Astrocyte (in vitro differentiated cells and primary cell): ENCODE data around the gene ACADL. TPM values are rescaled to one million over a fixed set of nuclear protein-coding genes. Genes with fewer than 3 reads are reported as not detected.

Source experiments
- DNase-seq: peaks from one replicate; pipeline ENCODE4 v3.0.0-alpha.2; 2010; ENCODE audit warnings: low read depth
- FAIRE-seq: peaks from 2 replicates; lab custom pipeline; 2011; peaks lifted over from hg19 to GRCh38; lab: Jason Lieb, UNC
- H2AFZ ChIP-seq: 2 replicates; pipeline ENCODE4 v1.6.0; 2012; ENCODE audit warnings: low read depth, low read length, inconsistent platforms
- H3K27ac ChIP-seq: 2 replicates; pipeline ENCODE4 v1.5.1; 2011; ENCODE audit warnings: low read depth, low read length, inconsistent platforms
- H3K27me3 ChIP-seq: 2 replicates; pipeline ENCODE4 v1.6.0; 2011; ENCODE audit warnings: low read length, inconsistent platforms; ENCODE audit not compliant: insufficient read depth
- H3K36me3 ChIP-seq: 2 replicates; pipeline ENCODE4 v1.5.1; 2011; ENCODE audit warnings: low read length, inconsistent platforms; ENCODE audit not compliant: insufficient read depth
- H3K4me1 ChIP-seq: 2 replicates; pipeline ENCODE4 v1.5.1; 2011; ENCODE audit warnings: low read length, inconsistent platforms; ENCODE audit not compliant: insufficient read depth
- H3K4me2 ChIP-seq: 2 replicates; pipeline ENCODE4 v1.6.0; 2012; ENCODE audit warnings: low read length, inconsistent platforms
- H3K4me3 ChIP-seq: 2 replicates; pipeline ENCODE4 v1.5.1; 2011; ENCODE audit warnings: low read depth, mild to moderate bottlenecking, low read length, inconsistent platforms; ENCODE audit not compliant: insufficient read depth
- H3K79me2 ChIP-seq: 2 replicates; pipeline ENCODE4 v1.6.0; 2012; ENCODE audit warnings: mild to moderate bottlenecking, low read length, inconsistent platforms; ENCODE audit not compliant: insufficient read depth
- H3K9ac ChIP-seq: 2 replicates; pipeline ENCODE4 v1.6.0; 2012; ENCODE audit warnings: mild to moderate bottlenecking, low read length, inconsistent platforms
- H3K9me3 ChIP-seq: 2 replicates; pipeline ENCODE4 v1.5.1; 2012; ENCODE audit warnings: low read depth, mild to moderate bottlenecking, low read length, inconsistent platforms; ENCODE audit not compliant: insufficient read depth
- H4K20me1 ChIP-seq: 2 replicates; pipeline ENCODE4 v1.6.0; 2012; ENCODE audit warnings: low read length, inconsistent platforms; ENCODE audit not compliant: insufficient read depth
- H3K27ac Mint-ChIP-seq: one replicate; pipeline ENCODE4 v1.8.0; 2021; ENCODE audit warnings: mild to moderate bottlenecking, mixed read lengths; ENCODE audit not compliant: unreplicated experiment
- H3K27me3 Mint-ChIP-seq: one replicate; pipeline ENCODE4 v1.8.0; 2021; ENCODE audit warnings: low read depth, mixed read lengths; ENCODE audit not compliant: unreplicated experiment
- H3K36me3 Mint-ChIP-seq: one replicate; pipeline ENCODE4 v1.8.0; 2021; ENCODE audit warnings: low read depth, mixed read lengths; ENCODE audit not compliant: unreplicated experiment
- H3K4me1 Mint-ChIP-seq: one replicate; pipeline ENCODE4 v1.8.0; 2021; ENCODE audit warnings: low read depth, mixed read lengths; ENCODE audit not compliant: unreplicated experiment
- H3K4me3 Mint-ChIP-seq: one replicate; pipeline ENCODE4 v1.8.0; 2021; ENCODE audit warnings: mild to moderate bottlenecking, moderate library complexity, mixed read lengths; ENCODE audit not compliant: unreplicated experiment
- H3K9me3 Mint-ChIP-seq: one replicate; pipeline ENCODE4 v1.8.0; 2021; ENCODE audit warnings: mild to moderate bottlenecking, mixed read lengths; ENCODE audit not compliant: unreplicated experiment
- CTCF ChIP-seq: IDR thresholded peaks from 2 replicates; pipeline ENCODE4 v1.5.1; 2011; ENCODE audit warnings: low read depth, mild to moderate bottlenecking, inconsistent platforms, low read length, moderate library complexity; ENCODE audit not compliant: insufficient read depth
- EZH2 ChIP-seq: IDR thresholded peaks from 2 replicates; pipeline ENCODE4 v1.6.1; 2012; ENCODE audit warnings: mild to moderate bottlenecking, low read length, inconsistent platforms; ENCODE audit not compliant: insufficient read depth
- total RNA-seq: library from RNA; stranded (reverse); gene quantifications from 2 replicates; pipeline ENCODE4 v1.2.1, GENCODE V29; 2021

The ACADL gene
- total RNA-seq, 1 donor from 2014 or later, result 1.9 TPM

DNA sequence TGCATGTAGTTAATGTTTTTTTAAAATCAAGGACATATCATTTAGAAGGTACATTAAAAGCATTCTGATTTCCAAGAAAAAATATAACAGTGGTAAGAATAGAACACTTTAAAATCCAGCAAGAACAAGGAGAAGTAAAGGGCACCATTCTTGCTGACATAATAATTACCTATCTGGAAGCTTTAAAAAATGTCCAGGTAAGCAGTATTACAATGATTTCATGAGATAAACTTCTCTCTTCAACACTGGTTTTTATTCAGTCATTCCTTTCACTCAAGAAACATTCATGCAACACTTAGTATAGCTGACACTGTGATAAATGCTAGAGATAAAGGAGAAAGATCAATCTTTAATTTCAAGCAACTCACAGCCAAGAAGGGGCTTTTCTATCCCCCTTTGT lies 51.2 kb downstream of the ACADL start:
- Mint-ChIP-seq H3K27ac (no peak overlapping the region), H3K4me1 (no peaks in the 10 kb centered on the region), H3K9me3 (no peaks in the 10 kb centered on the region), H3K27me3 (no peaks in the 10 kb centered on the region), H3K36me3 (no peaks in the 10 kb centered on the region), H3K4me3 (no peak overlapping the region)
- FAIRE-seq (no peak), DNase-seq (no peak)
- Histone ChIP-seq H3K9me3 (no peaks in the 10 kb centered on the region), H4K20me1 (no peaks in the 10 kb centered on the region), H3K4me1 (no peaks in the 10 kb centered on the region), H3K27me3 (peaks cover 2% of the 10 kb centered on the region), H3K79me2 (peaks cover 5% of the 10 kb centered on the region), H3K9ac (no peak overlapping the region), H3K27ac (no peak overlapping the region), H3K36me3 (no peaks in the 10 kb centered on the region), H3K4me2 (no peak overlapping the region), H3K4me3 (no peak overlapping the region), H2AFZ (no peak overlapping the region)
- TF ChIP-seq CTCF (no peak), EZH2 (no peak)

DNA sequence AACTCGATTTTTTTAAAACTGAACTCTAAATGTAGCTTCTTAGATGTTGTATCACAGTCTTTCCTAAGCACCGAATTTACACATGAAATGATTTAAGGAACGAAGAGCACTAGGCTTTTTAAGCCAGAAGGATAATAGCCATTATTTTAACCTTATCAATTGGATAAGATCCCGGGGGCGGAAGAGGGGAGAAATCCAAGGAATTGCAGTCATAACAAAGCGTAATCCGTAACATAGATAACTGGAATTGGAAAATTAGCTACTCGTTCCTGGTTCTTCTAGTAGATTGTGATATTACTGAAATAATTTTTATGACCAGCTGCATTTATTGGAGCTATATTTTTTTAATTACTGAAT lies 53.0 kb downstream of the ACADL start:
- H3K4me1 ChIP-seq, result peaks cover 5% of the 10 kb centered on the region
- Mint-ChIP-seq H3K4me1 (peaks cover 7% of the 10 kb centered on the region), H3K27me3 (no peaks in the 10 kb centered on the region), H3K4me3 (peak overlapping the region; percentile 94), H3K36me3 (no peaks in the 10 kb centered on the region), H3K9me3 (no peaks in the 10 kb centered on the region), H3K27ac (no peak overlapping the region)
- peak overlapping the region; percentile 85 for H3K9ac ChIP-seq
- H3K4me2 ChIP-seq, result peak overlapping the region; percentile 94
- peak overlapping the region; percentile 66 for H3K27ac ChIP-seq
- H3K4me3 ChIP-seq, result peak overlapping the region; percentile 75
- no peak for TF ChIP-seq CTCF
- TF ChIP-seq EZH2, result no peak
- no peaks in the 10 kb centered on the region for H3K9me3 ChIP-seq
- no peaks in the 10 kb centered on the region for H3K36me3 ChIP-seq
- H4K20me1 ChIP-seq, result no peaks in the 10 kb centered on the region
- FAIRE-seq, result no peak
- DNase-seq, result no peak
- peaks cover 23% of the 10 kb centered on the region for H3K79me2 ChIP-seq
- H2AFZ ChIP-seq, result peak overlapping the region; percentile 75
- no peaks in the 10 kb centered on the region for H3K27me3 ChIP-seq

- H3K9me3 Mint-ChIP-seq, result no peaks in the 10 kb centered on the region
- Histone ChIP-seq H3K9ac (peak within 1 kb of the TSS; percentile 93), H3K27me3 (no peaks in the 10 kb centered on the region), H4K20me1 (no peaks in the 10 kb centered on the region), H2AFZ (peak within 1 kb of the TSS; percentile 75), H3K4me2 (peak within 1 kb of the TSS; percentile 94), H3K79me2 (peaks cover 29% of the 10 kb centered on the region), H3K4me3 (peak within 1 kb of the TSS; percentile 80), H3K36me3 (no peaks in the 10 kb centered on the region), H3K27ac (peak within 1 kb of the TSS; percentile 96), H3K4me1 (peaks cover 8% of the 10 kb centered on the region), H3K9me3 (no peaks in the 10 kb centered on the region)
- peak within 1 kb of the TSS; percentile 100 for H3K27ac Mint-ChIP-seq
- no peaks in the 10 kb centered on the region for H3K36me3 Mint-ChIP-seq
- H3K4me3 Mint-ChIP-seq, result peak within 1 kb of the TSS; percentile 95
- FAIRE-seq (no peak), DNase-seq (peak; percentile 88)
- no peaks in the 10 kb centered on the region for H3K27me3 Mint-ChIP-seq
- no peak for TF ChIP-seq CTCF
- TF ChIP-seq EZH2, result no peak
- peaks cover 9% of the 10 kb centered on the region for H3K4me1 Mint-ChIP-seq
Observed at GRCh38 chr2:210171309-210172218, 53.7 kb downstream of the ACADL start, which contains the start of gene KANSL1L. KANSL1L (minus strand) TSS chr2:210171409; CDS start chr2:210154582, 16,827 bp downstream.
